SKM-1 treated with dmso at 0.1 percent for 144 hours (cell line): ENCODE measurements around the gene ARHGAP6.

Experiments used
- DNase-seq: peaks from one replicate; lab custom pipeline; 2025; ENCODE audit not compliant: unreplicated experiment; lab: John Stamatoyannopoulos, UW

Gene ARHGAP6

DNA sequence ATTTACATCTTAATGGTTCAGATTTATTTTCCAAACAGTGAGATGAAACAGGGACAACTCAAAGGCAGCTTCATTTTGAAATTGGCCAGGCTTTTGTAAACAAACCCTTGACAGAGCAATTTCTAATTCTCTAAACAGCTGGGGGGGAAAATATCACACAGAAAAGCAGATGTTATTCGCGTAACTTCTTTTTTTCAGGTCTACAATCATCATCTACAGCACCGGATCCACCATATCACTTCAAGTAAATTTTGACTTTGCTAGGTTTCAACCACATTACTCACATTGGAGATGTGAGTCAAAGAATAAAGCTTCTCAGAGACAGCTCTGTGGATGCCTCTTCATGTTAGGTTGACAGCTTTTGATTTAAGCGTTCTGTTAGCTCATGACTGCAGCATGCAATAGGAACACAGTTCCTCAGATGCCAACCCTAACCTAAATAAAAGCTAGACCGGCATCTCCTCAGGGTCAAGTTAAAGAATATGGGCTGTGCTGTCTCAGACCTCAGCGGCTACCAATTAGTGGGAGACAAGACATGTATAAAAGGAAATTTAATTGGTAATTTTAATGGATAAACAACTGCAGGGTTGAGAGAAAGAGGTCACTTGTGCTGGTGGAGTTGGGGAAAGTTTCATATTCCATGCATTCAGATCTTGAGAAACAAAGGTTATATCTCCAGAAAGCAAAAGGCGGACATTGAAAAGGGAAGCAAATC is 345.8 kb downstream of the ARHGAP6 start:
- DNase-seq, result no peak

DNA sequence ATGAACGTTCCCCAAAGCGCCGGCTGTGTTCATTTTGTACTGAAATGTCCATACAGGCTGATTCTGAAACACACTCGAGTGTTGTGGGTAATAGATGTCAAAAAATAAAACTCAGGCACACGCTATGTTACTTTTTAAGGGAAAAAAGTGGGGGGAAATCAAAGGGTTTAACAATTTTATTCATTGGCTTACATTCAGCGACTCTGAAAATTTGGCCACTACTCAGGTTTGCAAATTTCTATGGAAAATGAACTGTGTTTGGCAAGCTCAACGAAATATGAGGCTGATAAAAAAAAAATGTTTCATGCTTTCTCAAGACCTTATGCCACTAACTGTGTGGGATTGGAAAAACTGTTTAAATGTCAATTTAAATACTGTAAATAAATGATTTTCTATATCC is 354.0 kb downstream of the ARHGAP6 start:
- no peak for DNase-seq

DNA sequence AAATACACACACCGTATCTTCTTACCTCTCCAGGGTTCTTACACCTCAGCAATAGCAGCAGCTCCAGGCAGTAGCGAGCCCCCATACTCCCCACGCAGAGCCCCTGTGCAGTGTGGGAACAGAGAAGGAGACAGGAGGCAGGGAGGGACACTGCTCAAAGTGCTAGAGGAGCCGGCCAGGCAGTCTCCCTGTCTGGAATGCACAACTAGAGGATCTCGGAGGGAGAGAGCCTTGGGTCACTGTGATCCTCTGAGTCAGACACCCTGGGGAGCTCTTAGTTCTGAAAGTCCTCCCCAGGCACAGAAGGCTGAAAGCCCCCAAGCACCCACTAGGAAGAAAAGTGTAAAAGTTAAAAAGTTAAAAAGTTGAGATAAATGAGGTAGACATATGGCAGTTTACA is 356.5 kb downstream of the ARHGAP6 start:
- DNase-seq, result no peak

DNA sequence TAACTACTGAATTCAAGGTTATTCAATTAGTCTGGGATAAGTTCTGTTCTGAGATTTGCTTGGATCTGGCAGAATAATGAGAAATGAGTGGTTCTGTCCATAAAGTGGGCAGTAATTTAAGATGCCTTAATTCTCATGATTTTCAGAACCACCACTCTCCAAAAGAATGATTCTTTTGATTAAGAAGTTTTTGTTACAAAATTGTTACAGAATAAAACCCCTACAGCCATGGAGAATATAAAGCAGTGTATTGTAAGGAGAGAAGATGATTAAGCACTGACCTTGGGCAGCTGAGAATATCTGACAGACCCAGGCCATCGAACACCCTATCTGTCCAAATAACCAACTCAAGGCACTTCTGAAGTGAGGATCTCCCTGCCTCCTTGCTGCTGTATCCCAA is 360.1 kb downstream of the ARHGAP6 start:
- no peak for DNase-seq

DNA sequence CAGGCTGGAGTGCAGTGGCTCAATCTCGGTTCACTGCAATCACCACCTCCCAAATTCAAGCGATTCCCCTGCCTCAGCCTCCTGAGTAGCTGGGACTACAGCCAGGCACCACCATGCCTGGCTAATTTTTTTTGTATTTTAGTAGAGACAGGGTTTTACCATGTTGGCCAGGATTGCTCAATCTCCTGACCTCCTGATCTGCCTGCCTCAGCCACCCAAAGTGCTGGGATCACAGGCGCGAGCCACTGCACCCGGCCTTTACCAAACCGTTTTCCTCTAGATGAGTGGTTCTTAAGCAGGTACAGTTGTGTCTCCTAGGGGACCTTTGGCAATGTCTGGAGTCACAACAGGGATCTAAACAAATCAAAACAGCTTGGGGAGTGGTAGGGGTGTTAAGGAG is 360.9 kb downstream of the ARHGAP6 start:
- DNase-seq, result no peak

DNA sequence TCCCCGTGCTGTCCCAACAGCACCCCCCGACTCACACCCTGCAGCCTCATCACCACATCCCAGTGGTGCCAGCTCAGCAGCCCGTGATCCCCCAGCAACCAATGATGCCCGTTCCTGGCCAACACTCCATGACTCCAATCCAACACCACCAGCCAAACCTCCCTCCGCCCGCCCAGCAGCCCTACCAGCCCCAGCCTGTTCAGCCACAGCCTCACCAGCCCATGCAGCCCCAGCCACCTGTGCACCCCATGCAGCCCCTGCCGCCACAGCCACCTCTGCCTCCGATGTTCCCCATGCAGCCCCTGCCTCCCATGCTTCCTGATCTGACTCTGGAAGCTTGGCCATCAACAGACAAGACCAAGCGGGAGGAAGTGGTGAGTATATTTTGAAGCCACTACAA is 367.1 kb downstream of the ARHGAP6 start:
- no peak for DNase-seq

DNA sequence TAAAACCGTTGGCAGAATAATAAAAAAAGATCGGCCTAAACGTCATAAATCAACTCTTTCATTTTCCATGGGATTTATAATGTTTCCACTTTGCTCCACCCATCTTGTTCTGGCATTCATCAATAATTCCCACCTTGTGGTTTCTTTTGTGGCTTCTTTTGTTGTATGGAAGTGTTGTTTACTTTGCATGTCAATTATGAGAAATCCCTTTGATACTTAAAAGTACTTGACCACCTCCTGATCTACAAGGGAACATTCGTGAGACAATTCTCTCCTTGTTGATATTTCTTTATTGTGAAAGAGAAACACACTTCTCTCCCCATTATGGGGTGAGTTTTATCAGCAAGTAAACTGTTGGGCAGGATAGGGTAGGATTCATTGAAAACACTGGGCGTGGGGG is 369.7 kb downstream of the ARHGAP6 start:
- DNase-seq, result no peak

DNA sequence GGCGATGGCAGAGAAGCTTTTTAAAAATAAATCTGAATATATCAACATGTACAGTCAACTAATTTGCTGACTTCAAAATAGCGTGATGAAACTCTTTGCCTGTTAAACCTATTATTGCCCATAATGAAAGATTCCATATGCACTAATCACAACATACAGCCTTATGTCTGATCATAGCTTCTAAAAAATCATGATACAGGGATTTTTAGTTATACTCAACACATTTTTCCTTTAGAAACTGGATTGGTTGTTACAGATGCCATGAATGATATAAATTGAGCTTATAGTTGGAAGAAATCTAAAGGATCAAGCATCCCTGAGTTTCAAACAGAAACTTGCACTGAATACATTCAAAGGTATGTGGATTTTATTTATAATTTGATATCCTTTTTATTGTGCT is 372.6 kb downstream of the ARHGAP6 start, which contains the start of gene AMELX:
TSS of gene AMELX (plus strand) at position 301 of the 400 bp plus-strand sequence. CDS start 1,376 bp downstream, outside the sequence.
- no peak for DNase-seq

DNA sequence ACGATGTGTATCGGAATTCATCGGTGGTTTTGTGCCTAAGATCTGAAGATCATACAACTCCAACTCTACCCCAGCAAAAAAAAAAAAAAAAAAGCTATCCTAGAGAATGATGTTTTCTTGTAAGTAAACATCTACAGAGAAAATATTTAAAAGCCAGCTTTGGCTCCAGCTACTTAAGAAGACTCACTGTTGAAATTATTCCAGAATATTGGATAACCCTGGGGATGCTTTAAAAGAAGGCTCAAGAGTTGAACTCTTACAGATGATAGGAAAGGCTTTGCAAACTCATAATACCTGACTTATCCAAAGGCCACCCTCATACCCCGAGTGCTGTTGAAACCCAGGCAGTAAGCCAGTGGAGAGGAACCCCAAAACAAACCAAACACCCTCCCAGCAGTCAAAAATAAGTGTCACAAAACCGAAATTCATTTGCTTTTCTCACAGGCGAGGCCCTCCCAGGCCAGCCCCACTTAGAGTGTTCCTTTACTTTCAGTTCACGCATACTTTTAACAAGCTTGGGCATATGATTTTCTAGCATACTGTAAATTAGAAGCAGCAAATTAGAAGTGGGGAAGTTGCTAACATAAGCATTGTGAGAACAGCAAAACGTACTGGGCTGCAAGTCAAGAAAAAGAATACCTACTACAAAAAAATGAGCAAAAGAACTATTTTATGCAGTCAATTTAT is 375.2 kb downstream of the ARHGAP6 start:
- DNase-seq, result no peak

DNA sequence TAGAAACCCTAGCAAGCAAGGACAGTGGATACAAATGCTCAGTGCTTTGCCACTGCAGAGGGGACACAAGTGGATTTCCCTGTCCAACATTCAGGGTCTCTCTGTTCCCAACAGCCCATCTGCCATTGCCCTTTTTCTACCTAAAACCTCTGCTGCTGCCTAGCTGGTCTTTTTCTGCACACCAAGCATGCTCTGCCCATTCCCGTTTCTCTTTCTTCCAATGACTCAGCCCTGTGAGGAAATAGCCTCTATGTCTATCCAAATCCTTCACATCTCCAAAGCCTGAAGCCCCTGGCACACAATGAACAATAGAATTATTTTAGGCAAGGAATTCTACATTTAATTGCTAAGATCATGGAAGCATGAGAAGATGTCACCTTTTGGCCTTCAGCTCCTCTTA is 378.2 kb downstream of the ARHGAP6 start:
- DNase-seq, result no peak

DNA sequence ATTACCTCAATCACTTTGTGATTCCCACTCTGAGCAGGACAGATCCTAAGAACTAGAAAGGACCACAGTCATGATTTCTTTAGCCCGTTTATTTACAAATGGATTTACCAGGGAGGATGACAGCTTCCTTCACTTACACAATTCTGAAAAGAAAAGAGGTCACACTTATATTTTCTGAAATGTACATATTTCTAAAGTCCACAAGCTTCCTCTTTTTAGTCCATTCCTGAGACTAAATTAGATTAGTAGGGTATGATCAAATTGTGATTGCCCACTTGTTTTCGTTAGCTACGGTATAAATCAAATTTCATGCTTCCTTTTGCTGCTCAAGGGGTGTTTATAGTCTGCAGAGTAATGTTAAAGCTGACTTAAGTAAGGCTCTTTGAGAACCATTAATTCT is 380.1 kb downstream of the ARHGAP6 start:
- no peak for DNase-seq

DNA sequence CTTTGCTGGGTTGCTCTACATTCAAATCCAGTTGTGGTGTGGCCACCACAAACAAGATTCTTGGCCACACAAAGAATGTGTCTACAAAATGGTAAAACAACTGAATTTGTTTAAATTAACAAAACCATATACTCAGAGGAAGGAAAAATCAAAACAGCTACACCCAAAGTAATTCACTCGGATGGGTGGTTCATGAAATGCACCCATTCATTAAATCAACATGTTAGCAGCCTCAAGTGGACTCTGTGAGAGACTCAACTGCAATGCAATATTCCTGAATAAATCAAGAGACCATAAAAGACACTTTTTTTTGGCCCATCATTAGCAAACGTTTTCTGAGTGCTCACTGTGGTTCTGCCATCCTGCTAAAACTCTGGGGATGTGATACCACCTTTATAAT is 383.7 kb downstream of the ARHGAP6 start:
- no peak for DNase-seq

DNA sequence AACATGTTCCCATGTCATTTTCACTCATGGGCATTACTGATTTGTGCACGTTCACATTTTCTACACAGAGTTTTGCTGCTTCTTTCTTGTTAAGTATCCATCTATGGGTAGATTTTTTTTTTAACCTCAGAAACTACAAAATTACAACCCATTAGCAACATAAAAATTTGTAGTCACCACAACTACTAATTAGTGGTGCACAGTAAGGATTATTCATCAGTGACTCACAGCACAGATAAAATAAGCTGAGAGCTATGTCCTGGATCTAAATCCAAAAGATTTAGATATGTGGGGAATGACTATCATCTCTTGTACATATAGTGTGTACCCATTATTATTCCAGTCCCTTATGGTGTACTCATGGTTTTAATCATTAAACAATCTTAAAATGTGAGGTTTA is 392.2 kb downstream of the ARHGAP6 start:
- DNase-seq, result no peak

DNA sequence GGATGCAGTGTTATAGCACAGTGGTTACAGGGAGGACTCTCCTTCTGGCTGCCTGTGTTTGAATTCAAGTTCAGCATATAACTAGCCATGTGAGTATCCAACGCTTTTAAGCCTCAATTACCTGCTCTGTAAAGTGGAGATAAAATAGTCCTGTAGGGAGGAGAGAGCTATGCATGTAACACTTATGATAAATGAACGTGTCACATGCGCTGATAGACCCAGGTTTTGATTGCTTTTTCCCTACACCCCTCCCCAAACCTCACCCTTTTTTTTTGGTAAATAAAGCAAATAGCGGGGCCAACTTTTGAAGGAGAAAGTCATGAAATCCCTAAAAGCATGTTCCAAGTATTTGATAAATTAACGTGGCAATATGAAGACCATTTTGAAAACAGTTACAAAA is 392.9 kb downstream of the ARHGAP6 start:
- no peak for DNase-seq

DNA sequence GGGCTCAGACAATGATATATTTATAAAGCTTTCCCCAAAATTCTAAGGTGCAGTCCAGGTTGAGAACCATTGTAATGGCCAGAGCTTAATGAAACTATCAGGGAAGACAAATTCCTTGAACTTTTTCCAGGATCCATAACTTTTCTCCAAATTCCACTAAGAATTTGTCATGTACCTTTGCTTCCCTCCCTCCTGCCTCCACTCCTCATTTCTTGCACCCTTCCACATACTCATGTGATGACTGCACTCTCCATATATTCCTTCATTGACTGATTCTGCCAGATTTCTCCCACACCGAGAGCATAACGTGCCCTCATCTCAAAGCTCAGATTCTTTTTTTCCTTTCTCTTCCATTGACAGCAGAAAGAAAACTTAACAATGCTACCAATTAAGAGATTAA is 393.4 kb downstream of the ARHGAP6 start:
- no peak for DNase-seq

DNA sequence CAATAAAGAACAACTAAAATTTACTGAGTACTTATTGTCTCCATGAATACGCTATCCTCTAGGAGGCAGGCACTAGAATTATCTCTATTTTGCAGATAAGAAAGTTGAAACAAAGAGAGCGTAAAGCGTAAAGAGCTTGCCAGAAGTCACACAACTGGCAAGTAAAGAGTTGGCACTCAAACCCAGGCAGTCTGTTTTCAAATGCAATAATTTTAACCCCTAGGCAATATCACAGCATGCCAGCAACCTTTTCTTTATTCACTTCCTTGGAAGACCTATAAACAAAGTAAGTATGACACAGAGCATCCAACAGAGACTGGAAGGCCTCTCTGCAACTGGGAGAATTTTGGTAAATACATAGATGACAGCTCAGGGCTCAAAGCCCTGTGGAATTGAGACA is 395.7 kb downstream of the ARHGAP6 start:
- no peak for DNase-seq

DNA sequence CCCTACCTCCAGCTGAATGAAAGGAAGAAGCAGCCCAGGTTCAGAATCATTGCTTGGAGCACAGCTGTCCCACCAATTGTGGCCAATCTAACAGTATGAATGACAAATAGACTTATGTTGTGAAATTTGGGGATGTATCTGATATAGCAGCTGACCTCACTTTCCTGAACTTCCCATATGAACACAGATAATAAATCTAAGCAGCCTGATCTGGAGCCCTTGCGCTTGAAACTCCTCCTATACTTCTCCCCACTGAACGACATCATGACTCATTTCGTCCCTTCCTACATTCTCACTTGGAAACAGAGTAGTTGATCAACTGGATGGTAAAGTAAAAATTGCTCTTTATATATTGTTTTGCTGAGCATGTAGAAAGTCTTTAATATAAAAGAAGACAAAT is 396.7 kb downstream of the ARHGAP6 start:
- DNase-seq, result no peak

DNA sequence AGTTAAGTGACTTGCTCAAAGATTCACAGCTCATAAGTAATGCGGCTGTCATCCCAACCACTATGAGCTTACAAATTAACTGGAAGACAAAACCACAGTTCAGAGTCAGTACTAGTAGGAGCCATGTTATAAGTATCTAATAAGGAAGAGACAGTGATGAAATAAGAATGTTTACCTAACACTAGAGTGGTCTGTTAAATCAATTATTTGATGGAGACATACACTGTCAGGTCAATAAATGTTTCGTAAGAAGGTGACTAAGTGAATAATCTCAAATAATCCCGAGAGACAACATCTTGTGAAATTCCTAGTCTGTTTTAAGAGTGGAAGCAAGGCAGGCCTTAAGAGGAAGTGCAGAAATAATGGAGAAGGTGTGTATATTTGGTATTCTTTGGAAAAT is 398.3 kb downstream of the ARHGAP6 start:
- DNase-seq, result peak; percentile 2

DNA sequence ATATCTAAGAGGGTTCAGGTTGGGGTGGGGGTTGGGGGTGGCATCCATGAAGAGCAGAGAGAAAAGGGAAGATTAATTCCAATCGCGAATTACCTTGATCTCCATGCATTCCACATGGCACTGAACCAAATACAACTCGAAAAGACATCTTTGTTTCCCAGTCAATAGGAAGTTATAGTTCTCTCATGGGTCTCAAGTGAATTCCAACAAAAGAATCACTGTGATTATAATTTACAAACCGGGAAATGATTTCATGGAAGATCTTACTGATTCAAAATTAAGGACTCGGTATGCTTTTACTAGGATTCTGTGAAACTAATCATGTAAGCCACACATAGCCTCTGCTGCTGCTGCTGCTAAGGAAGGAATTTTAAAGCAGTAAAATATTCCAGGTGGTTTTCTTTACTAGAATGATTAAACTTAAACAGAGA is 399.1 kb downstream of the ARHGAP6 start:
- no peak for DNase-seq

DNA sequence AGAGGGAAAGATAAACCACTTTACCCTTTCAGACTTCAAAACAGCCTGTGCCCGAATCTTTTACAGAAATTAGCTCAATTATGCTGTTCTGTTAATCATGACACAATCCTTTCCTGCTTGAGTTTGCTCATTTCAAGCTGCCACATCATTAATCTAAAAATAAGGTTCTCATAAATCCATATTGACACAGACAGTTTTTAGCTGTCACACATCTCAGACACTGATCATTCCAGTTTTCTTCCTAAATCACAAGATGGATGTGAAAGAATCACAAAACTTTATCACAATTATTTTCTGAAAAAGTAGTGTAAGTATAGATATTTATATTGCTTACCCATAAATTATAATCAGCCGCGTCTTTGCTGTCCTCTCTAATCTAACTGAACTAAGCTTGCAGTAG is 400.4 kb downstream of the ARHGAP6 start:
- no peak for DNase-seq

DNA sequence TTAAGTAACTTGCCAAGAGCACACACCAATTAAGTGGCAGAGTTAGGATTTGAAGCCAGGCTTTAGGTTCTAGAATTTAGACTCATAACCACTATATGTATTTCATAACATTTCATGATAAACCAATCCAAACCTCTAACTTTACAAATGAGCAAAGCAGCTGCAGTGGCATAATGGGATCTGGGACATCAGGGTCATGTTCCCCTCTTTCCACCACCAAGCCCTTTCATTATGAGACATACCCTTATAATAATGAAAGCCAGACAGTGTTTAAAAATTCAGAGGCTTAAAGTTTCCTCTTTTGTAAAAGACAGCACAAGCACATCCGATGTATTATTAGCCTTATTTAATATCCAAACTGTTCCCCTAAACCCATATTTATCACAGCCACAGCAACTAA is 400.8 kb downstream of the ARHGAP6 start:
- DNase-seq, result no peak

DNA sequence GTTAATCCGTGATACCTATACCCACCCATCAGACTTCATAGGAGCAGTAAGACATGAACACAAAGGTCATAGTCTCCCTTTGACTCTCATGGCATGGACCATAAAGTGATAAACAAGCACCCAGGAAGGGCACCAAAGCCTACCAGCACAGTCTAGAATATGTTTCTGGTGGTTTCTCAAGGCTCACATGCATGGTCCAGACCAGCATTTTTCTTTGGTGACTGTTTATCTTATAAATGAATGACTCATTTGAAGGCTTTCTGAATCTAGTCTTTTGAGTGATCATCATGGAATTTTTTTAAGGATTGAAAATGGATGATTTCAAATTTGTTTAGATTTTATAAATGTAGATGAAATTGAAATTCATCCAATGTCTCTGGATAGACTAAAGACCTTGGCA is 404.5 kb downstream of the ARHGAP6 start:
- DNase-seq, result no peak

DNA sequence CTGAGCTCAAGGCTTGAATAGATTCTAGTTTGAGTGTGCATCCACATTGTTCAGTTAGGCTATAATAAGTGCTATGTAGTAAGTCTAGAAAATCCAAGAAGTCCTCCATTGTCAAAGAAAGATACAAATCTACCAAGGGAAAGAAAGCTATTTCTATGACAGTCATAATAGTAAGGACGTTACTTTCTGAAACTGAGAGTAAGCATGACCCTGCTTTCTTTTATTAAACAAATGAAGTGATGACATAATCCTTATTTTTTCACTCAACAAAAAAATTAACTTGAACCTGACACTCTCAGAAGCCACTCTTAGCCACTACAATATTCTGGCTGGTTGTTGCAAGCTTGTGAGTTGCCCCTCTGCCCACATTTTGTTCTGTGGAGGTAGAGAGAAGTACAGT is 406.3 kb downstream of the ARHGAP6 start:
- DNase-seq, result no peak
